HG03575 (cell line): ENCODE results near the gene ARHGEF26.

Source experiments
- ATAC-seq: cut with Tn5 transposase; IDR thresholded peaks from one replicate; pipeline ENCODE4 v1.9.1; 2021; ENCODE audit not compliant: unreplicated experiment, insufficient number of reproducible peaks, low FRiP score; ENCODE audit errors: extremely low read depth

ARHGEF26 gene

DNA sequence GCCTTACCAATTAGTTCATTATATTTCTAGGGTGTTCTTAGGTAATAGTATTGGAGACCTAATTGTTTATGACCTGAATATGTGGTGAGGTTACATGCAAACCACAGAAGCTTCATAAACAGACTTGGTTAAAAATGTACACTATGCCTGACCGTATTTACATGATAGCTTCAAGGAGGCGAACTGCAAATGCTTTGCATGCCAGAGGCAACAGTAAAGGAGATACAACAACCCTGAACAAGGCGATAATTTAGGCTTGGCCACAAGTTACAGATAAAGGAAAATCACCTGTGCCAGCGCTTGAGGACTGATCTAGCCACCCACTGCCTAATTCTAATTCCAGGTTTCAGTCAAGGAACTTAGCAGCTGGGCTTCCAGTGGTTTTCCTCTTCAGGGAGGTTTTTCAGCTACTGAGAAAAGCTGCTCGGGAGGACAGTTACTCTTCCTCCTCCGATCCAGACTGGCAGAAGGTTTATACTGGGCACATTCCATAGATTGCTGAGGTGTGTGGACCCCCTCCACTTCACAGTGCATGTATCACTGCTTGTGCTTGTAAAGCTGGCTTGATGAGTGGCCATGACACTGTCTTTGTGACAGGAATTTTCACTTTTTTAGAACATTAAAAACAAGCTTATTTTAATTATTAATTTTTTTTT lies 107.5 kb downstream of the ARHGEF26 start:
- no peak for ATAC-seq

DNA sequence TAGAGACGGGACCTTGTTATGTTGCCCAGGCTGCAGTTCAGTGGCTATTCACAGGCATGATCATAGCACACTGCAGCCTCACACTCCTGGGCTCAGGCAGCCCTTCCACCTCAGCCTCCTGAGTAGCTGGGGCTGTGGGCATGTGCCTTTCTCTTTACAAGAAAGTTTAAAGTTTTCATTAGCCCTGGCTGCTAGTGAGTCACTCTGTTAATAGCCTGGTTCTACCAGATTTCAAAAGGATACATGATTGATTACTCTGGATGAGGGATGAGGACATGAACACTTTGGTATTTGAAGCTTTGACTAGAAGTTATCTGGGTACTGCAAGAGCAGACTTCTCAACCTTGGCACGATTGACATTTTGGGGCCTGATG lies 108.0 kb downstream of the ARHGEF26 start:
- ATAC-seq, result no peak

DNA sequence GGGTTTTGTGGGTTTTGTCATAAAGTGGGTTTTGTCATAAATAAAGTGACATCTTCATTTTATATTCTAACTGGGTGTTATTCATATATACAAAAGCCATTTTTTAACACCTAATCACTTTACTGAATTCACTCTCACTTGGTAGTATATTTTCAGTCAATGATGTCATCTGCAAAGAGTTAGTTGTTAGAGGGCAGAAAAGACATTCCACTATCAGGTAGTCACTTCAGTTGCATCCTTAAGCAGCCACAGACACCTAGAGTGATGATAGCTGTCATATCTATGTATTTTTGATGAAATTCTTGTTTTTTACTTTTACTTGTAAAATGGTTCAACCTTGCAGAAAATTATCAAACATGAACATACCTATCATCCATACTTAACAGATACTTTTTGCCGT lies 114.1 kb downstream of the ARHGEF26 start:
- no peak for ATAC-seq

DNA sequence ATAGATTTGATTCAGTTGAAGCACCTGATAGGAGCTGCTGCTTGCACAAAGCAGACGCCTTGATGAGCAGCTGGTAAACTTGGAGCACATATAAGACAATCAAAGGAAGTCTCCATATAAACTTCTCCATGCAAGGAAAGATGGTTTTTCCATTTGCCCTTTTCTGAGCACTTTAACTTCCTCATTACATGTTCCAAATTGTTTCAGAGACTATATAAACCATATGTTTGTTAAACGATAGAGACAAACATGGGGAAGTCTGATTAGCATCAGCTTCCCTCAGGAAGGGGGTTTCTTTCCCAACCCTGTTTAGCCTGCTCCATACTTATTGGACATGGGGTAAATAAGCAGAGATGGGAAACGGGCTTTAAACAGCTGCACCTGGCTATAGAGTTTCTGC lies 115.1 kb downstream of the ARHGEF26 start:
- ATAC-seq, result no peak

DNA sequence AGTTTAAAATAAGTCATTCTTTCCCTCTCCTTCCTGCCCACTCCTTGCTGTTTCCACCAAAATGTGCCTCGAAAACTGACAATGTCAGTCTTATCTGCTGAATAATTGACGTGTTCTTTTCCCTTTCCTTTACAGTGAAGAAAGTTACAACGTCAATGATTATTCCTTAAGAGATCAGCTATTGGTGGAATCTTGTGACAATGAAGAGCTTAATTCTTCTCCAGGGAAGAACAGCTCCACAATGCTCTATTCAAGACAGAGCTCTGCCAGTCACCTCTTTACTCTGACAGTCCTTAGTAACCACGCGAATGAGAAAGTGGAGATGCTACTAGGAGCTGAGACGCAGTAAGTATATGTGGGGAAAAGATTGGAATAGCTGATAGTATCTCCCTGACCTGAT lies 119.0 kb downstream of the ARHGEF26 start:
- no peak for ATAC-seq

DNA sequence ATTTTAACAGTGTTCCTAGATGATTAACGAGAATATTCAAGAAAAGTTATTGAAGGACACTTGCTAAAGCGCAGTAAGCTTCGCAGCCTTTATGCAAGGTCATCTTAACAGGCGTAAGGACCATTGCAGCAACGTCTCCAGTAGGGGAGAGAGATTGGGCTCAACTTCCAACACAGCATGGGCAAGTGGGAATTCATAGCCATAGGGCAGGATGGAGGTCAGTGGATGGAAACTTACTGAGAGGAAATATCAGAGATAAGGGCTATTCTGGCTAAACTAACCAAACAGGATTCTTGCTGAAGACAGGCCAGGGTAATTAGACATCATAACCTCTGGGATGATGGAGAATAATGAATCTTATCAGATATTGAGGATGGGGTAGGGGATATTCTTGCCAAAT lies 120.3 kb downstream of the ARHGEF26 start:
- ATAC-seq, result no peak

DNA sequence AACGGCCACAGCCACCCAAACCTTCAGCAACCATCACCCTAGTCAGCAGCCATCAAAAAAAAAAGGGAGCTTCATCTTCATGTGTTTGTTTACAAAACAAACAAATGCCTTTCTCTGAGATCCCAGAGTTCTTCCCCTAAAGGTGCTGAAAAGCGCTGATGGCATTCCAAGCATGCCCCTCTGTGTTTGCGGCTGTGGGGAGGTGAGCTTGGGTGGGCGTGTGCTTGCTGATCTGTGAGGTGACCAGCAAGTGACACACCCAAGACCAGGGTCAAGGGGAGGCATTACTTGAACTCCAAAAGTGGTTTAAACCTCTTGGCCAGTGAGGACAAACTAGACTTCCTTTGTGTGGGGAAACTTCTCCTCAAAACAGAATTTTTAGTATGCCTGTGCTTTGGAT lies 121.6 kb downstream of the ARHGEF26 start:
- no peak for ATAC-seq

DNA sequence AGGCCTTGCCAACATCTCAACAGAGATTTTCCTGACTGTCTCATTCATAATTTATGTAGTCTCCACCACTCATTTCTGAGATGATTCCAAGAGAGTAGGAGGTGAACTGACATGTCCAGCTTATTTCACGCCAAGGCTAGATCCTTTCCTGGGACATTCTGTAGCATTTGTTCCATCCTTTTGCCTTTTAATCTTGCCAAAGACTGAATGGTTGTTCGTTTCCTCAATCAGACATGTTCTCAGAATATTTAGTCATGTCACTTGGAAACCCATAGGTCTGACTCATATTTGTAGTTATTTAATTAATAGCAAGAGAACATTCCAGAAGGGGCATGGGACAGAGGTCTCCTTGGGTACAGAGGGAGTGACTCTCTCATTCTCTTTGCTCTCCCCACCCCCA lies 122.2 kb downstream of the ARHGEF26 start:
- ATAC-seq, result no peak

DNA sequence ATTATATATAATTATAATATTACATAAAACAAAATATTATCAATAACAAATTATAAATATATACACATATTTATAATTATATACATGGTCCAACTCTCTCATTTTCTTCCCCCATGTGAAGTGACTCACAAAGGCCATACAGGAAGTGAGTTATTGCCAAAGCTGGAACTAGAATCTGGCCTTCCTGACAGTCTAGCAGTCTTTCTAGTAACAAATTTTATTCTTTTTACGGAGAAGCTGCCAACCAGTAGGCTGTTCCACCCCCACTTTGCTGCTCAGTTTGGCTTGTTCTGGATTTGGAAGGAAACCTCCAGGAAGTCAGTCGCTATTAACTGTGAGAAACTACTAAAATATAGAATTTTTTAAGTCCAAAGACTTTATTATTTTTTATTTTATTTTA lies 123.5 kb downstream of the ARHGEF26 start:
- ATAC-seq, result no peak

DNA sequence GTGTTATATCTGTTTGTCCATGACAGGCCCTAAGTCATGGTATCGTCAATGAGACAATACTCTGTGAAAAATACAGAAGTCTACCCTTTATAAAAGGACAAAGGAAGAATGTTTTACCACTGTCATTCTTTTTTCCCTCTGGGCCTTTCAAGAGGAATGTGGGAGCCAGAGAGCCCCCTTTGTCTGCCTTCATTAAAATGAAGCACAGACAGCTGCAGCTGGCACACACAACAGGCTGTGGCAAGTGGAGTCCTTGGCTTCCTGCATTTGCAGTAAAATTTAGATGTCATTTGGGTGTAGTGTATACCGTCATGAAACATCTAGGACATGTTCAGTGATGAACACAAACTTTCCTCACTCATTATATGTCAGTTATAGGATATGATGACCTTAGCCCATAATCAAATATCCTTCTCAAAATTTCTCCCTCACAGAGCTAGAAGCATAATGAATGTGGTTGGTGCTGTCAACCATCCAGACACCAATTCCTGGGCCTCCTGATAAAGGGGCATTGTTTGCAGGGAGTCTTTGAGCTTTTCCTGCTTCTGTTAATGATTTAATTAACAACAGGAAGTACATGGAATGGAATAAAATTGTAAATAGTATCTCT lies 126.7 kb downstream of the ARHGEF26 start:
- ATAC-seq, result no peak

DNA sequence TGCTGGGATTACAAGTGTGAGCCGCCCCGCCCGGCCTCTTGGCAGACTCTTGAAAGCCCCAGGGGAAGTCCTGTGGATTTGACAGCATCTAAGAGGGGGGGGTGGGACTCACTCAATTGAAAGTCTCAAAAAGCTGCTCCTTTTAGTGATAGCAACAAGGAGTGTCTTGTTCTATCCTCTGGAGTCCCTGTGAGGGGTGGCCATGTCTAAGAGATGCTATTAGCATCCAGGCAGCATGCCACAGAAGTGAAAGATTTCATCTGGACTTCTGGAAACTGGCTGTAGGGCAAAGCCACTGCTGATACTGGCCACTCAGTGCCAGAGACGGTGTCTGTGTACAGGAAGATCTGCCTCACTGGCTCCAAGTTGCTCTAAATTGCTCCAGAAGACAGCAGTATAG lies 129.1 kb downstream of the ARHGEF26 start:
- no peak for ATAC-seq

DNA sequence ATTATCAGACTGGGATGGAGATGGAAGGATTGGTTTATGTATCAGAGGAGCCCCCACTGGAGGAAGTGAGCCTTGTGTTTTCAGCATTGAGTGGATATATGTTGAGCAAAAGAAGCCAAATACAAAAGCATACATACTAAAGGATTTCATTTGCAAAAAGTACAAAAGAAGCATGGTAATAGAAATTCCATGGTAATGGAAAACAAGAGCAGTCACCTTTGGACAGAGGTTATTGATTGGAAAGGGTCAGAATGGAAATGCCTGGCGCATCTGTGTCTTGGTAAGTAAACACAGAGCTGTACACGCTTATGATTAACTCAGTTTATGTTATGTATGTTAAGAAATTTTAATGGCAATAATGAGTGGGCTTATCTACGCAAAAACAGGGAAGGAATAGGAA lies 130.4 kb downstream of the ARHGEF26 start:
- no peak for ATAC-seq

DNA sequence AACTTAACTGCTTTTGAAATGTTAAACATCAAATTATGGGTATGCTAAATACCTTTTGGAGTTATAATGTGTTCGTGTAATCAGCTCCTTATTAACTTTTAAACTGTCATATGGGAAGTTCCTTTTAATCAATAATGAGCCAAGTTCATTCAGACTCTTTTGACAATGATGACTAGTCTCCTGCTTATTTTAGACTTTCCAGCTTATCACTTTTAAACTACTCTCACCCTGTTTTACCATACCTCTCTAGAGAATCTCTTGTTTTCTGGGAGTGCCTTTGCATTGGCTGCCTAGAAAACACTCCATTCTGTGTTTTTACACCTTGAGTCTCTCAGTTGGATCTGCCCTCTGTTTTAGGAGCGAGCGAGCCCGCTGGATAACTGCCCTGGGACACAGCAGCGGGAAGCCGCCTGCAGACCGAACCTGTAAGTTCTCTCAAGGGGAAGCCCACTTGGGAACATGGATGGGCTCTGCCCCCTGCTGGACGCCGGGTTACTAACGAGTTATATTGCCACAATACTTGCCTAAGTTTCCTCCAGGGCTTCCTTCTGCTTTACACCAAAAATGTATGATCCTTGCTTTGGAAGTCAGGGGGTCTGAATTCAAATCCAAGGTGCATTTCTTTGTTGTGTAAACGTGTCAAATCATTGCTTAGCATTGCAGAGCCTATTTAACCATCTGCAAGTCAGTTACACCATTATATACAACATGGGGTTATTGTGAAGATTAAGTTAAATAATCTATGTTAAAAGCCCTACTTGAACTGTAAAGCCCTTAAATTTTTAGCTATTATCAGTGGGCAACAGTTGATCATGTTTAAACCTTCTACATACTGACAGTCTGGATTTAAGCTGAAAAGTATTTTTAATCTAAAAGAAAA lies 131.8 kb downstream of the ARHGEF26 start:
- ATAC-seq, result peak; percentile 83

DNA sequence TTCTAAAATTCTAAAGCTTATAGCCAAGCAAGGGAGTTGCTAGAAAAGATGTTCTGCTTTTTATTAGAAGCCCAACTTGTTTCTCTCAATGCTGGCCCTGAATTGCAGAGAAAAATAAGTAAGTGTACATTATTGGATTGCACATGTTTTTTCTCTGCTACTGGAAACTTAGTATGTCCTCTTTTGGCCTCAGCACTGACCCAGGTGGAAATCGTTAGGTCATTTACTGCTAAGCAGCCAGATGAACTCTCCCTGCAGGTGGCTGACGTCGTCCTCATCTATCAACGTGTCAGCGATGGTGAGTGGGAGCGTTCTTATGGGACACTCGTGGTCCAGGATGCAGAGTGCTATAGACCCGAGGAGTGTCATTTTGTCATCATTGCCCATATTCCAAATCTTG lies 133.3 kb downstream of the ARHGEF26 start:
- no peak for ATAC-seq

DNA sequence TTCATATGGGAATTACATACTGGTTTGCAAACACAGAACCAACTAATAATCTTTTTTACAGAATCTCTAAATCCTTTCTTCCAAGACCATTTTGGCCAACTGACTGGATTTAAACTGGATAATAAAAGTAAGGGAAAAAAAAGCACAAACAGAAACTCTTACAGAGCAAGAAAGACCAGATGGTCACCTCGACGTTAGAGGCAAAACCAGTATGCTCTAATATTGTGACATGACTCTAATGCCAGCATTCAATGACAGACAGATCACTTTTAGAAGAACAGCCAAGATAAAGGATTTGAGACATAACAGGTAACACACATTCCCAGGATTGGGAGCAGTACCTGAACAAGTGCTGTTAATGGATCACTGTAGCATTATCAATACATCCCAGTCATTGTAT lies 152.2 kb downstream of the ARHGEF26 start:
- no peak for ATAC-seq

DNA sequence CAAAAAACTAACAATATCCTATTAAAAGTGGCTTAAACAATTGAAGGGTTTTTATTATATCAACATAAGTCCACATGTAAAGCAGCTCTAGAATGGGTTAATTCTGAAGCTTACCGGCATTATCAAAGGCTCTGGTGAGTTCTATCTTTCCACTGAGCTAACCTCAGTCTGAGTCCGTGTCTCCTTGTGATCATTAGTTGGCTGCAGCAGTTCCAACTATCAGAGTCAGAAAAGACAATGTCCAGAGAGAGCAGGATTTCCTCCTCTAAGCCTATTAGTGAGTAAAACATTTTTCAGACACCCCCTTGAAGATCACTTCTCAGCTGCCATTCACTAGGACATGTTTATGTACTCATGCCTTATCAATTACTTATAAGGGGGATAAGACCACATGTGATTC lies 153.2 kb downstream of the ARHGEF26 start:
- no peak for ATAC-seq

DNA sequence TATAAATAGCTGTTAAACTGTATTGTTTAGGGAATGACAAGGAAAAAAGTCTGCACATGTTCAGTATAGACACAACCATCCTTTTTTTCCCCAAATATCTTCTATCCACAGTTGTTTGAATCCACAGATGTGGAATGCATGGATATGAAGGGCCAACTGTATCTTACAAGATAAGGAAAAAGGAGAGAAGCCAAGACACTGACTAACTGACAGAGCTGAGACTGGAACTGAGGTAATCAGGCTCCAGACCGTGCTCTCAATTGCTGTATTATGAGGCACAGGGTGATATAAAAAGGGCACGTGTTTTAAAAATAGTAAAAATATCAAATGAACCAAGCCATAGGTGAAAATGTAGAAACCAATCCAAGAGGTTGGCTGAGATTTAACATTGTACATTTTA lies 154.1 kb downstream of the ARHGEF26 start:
- ATAC-seq, result no peak

DNA sequence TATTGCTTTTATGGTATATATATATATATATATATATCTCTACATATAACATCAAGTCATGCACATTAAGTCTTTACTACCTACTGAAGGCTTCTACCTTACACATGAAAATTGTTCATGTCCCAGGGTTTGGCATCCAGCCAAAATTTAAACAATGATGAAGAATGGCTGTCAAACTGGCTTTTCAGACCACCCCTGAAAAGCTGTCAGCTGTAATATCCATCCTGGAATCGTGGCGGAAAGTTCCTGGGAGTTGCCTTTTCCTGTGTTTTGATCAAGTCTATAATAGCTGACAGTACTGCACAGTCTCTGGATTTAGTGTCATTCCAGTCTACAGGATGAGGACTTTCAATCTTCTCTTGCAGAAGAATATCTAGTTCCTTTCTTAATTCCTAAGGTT lies 154.8 kb downstream of the ARHGEF26 start:
- ATAC-seq, result no peak

DNA sequence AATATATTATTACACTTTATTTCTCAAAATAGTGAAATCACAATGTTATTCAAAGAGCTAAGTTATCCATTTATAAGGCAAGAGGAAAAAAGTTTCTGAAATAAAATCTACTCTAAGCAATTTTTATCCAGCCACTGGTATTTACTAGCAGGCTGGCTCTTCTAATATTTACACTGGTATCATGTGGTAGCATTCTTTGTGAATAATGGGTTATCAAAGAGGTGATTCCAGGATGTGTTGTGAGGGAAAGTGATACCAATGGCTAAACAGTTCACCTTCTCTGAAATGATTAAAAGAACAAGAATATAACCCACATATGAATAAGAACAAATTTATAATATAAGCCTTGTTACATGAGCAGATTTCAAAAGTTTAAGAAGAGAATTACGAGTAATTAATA lies 159.0 kb downstream of the ARHGEF26 start:
- ATAC-seq, result no peak

DNA sequence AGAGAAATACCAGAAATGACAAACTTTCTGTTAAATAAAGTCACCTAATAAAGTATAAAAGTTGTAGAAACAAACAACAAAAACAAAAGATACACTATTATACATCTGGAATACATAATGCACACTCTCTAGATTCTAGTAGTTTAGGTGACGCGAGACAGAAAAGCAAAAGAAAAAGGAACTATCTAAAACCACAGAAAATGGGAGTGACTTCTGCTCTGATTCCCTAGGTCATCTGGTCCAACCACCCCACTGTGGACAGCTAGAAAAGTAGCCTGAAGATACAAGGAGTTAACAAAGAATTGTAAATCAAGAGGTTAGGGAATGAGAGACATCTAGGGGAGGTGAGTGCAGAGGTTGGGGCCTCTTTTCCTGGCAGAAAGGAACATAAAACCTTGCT lies 164.0 kb downstream of the ARHGEF26 start:
- no peak for ATAC-seq
